ENCODE measurements around the gene DIP2C.

The DIP2C gene

DNA sequence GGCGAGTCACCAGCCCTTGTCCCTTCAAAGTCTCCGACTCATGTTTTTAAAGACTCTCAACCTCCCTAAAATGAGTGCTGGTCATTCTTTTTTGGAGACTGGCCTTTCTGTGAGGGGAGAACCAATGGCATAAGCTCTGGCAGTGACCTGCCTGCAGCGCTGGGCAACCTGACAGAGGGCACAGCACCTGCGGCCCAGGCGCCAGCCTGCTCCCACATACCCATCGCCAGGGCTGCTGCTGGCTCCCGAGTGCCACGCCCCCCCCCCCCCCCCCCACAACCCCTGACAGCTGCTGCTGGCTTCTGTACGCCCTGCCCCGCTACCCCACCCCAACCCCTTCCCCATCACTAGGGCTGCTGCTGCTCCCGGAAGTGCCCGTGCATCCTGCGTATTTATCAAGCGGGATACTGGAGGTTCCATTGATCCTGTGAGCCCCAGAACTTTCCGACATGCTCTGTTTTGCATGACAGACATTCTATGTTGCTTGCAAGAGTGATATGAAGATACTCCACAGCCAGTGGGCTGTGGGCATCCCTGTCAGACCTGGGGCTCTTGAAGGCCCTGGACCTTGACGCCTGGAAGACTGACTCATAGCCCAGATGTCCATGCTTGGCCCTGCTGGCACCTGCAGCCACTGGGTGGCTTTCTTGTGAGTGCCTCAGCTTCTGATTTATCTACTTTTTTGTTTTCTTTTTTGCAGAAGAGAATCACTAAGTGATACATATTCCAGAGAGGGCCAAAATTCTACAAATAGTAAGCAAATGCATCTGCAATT, 310.4 kb downstream of the DIP2C start:
- Histone ChIP-seq H4K20me1 (ENCODE audit: insufficient read depth, low read length, poor library complexity, severe bottlenecking) (no peaks in the 10 kb centered on the region), H3K4me2 (ENCODE audit: low read depth, low read length, poor library complexity, severe bottlenecking) (no peak overlapping the region), H3K9ac (ENCODE audit: low read depth, low read length, poor library complexity, severe bottlenecking) (no peak overlapping the region), H3F3A (ENCODE audit: low read depth) (no peaks in the 10 kb centered on the region), H3K9me3 (ENCODE audit: insufficient read depth, low read depth, low read length) (no peaks in the 10 kb centered on the region), H3K79me2 (ENCODE audit: insufficient read depth, low read length) (no peaks in the 10 kb centered on the region), H2AFZ (ENCODE audit: low read length) (no peak overlapping the region), H3K27me3 (ENCODE audit: insufficient read depth, low read length, poor library complexity, severe bottlenecking) (no peaks in the 10 kb centered on the region), H3K4me1 (ENCODE audit: insufficient read depth, low read length, poor library complexity, severe bottlenecking) (peaks cover 14% of the 10 kb centered on the region), H3K36me3 (ENCODE audit: insufficient read depth, low read length) (no peaks in the 10 kb centered on the region), H3K4me3 (ENCODE audit: low read length, poor library complexity, severe bottlenecking) (no peak overlapping the region), H3K9me2 (replicated peaks; ENCODE audit: low read depth, low read length) (no peaks in the 10 kb centered on the region)
- TF ChIP-seq, protein P1, sequence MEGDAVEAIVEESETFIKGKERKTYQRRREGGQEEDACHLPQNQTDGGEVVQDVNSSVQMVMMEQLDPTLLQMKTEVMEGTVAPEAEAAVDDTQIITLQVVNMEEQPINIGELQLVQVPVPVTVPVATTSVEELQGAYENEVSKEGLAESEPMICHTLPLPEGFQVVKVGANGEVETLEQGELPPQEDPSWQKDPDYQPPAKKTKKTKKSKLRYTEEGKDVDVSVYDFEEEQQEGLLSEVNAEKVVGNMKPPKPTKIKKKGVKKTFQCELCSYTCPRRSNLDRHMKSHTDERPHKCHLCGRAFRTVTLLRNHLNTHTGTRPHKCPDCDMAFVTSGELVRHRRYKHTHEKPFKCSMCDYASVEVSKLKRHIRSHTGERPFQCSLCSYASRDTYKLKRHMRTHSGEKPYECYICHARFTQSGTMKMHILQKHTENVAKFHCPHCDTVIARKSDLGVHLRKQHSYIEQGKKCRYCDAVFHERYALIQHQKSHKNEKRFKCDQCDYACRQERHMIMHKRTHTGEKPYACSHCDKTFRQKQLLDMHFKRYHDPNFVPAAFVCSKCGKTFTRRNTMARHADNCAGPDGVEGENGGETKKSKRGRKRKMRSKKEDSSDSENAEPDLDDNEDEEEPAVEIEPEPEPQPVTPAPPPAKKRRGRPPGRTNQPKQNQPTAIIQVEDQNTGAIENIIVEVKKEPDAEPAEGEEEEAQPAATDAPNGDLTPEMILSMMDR (conservative IDR thresholded peaks at IDR 0.05; ENCODE audit: low read length) = no peak
- no peak for TF ChIP-seq EZH2phosphoT487 (IDR thresholded peaks at IDR 0.05; ENCODE audit: borderline replicate concordance)

DNA sequence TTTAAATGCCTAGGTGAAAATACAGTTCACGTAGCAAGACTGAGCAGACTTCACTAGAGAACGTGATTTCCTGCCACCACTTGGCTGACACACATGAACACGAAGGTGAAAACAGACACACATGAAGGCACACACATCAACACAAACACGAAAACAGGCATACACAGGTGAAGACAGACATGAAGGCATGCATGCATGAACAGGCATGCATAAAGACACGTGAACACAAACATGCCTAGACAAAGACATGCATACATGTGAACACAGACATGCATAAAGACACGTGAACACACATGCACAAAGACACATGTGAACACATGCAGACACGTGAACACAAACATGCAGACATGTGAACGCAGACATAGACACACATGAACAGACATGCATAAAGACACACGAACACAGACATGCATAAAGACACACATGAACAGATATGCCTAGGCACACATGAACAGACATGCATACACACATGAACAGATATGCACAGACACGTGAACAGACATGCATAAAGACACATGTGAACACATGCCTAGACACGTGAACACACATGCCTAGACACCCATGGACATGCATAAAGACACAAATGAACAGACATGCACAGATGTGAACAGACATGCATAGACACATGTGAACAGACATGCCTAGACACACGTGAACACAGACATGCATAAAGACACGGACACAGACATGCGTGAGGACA, 311.1 kb downstream of the DIP2C start:
- Histone ChIP-seq H3K79me2 (ENCODE audit: insufficient read depth, low read length) (no peaks in the 10 kb centered on the region), H3F3A (ENCODE audit: low read depth) (no peaks in the 10 kb centered on the region), H3K4me1 (ENCODE audit: insufficient read depth, low read length, poor library complexity, severe bottlenecking) (peaks cover 14% of the 10 kb centered on the region), H4K20me1 (ENCODE audit: insufficient read depth, low read length, poor library complexity, severe bottlenecking) (no peaks in the 10 kb centered on the region), H2AFZ (ENCODE audit: low read length) (no peak overlapping the region), H3K27me3 (ENCODE audit: insufficient read depth, low read length, poor library complexity, severe bottlenecking) (no peaks in the 10 kb centered on the region), H3K4me2 (ENCODE audit: low read depth, low read length, poor library complexity, severe bottlenecking) (no peak overlapping the region), H3K4me3 (ENCODE audit: low read length, poor library complexity, severe bottlenecking) (no peak overlapping the region), H3K36me3 (ENCODE audit: insufficient read depth, low read length) (no peaks in the 10 kb centered on the region), H3K9me3 (ENCODE audit: insufficient read depth, low read depth, low read length) (no peaks in the 10 kb centered on the region), H3K9me2 (replicated peaks; ENCODE audit: low read depth, low read length) (no peaks in the 10 kb centered on the region), H3K9ac (ENCODE audit: low read depth, low read length, poor library complexity, severe bottlenecking) (no peak overlapping the region)
- TF ChIP-seq, protein P1 (conservative IDR thresholded peaks at IDR 0.05; ENCODE audit: low read length) = no peak
- TF ChIP-seq EZH2phosphoT487 (IDR thresholded peaks at IDR 0.05; ENCODE audit: borderline replicate concordance) = no peak

DNA sequence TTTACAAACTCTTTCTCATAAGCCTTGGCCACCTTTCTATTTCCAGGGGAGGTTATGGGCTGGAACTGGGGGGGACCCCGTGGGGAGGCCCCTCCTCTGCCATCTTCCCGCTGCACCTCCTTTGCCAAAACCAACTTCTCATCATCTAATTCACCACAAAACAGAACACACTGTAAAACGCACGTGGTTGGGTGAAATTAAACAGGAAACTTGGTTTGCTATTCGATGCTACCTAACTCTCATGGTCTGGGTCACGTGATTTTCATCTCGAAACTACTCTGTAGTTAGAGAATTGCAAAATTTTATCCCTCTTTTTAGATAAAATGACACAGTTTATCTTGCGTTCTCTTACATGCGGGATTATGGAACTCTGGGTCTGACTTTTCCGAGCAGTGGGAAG, 312.2 kb downstream of the DIP2C start:
- Histone ChIP-seq H2AFZ (ENCODE audit: low read length) (peak overlapping the region; percentile 64), H3K4me3 (ENCODE audit: low read length, poor library complexity, severe bottlenecking) (peak overlapping the region; percentile 19), H3F3A (ENCODE audit: low read depth) (no peaks in the 10 kb centered on the region), H3K4me1 (ENCODE audit: insufficient read depth, low read length, poor library complexity, severe bottlenecking) (peaks cover 14% of the 10 kb centered on the region), H3K9ac (ENCODE audit: low read depth, low read length, poor library complexity, severe bottlenecking) (no peak overlapping the region), H3K9me3 (ENCODE audit: insufficient read depth, low read depth, low read length) (no peaks in the 10 kb centered on the region), H3K36me3 (ENCODE audit: insufficient read depth, low read length) (no peaks in the 10 kb centered on the region), H4K20me1 (ENCODE audit: insufficient read depth, low read length, poor library complexity, severe bottlenecking) (no peaks in the 10 kb centered on the region), H3K27me3 (ENCODE audit: insufficient read depth, low read length, poor library complexity, severe bottlenecking) (no peaks in the 10 kb centered on the region), H3K9me2 (replicated peaks; ENCODE audit: low read depth, low read length) (no peaks in the 10 kb centered on the region), H3K79me2 (ENCODE audit: insufficient read depth, low read length) (no peaks in the 10 kb centered on the region), H3K4me2 (ENCODE audit: low read depth, low read length, poor library complexity, severe bottlenecking) (peak overlapping the region; percentile 62)
- no peak for TF ChIP-seq EZH2phosphoT487 (IDR thresholded peaks at IDR 0.05; ENCODE audit: borderline replicate concordance)
- TF ChIP-seq, protein P1 (conservative IDR thresholded peaks at IDR 0.05; ENCODE audit: low read length) = no peak

Measured in Loucy (cell line).